ENCODE results near the gene SPNS3.

The SPNS3 gene

GRCh38 chr17:4433515-4434031 is at the start of gene SPNS3:
SPNS3 (plus strand) TSS chr17:4433940; CDS start chr17:4433968, 28 bp downstream.
- ChIA-PET CTCF (no interaction called here), POLR2A (ENCODE audit: low non-redundant PET) (no interaction called here)
- DNase-seq (ENCODE audit: low spot score): no peak
- no peak for TF ChIP-seq CTCF (conservative IDR thresholded peaks at IDR 0.05; ENCODE audit: low read depth)
- no peak within 1 kb of the TSS for H3K27ac ChIP-seq

- POLR2A ChIA-PET (ENCODE audit: low non-redundant PET): interaction anchor here (0.6 kb wide), 1 partner anchor 238 kb away, joined by 3 read pairs; no protein-coding TSS in a partner anchor
- no peak for TF ChIP-seq CTCF (conservative IDR thresholded peaks at IDR 0.05; ENCODE audit: low read depth)
- DNase-seq (ENCODE audit: low spot score): no peak
- CTCF ChIA-PET: no interaction called here
- H3K27ac ChIP-seq: no peak overlapping the region
These were observed 47.3 kb upstream of the SPNS3 start for GRCh38 chr17:4386406-4386805.

GRCh38 chr17:4387137-4387536 is 46.6 kb upstream of the SPNS3 start:
- ChIA-PET POLR2A (ENCODE audit: low non-redundant PET) (interaction anchor here (0.6 kb wide), 1 partner anchor 237 kb away, joined by 3 read pairs; no protein-coding TSS in a partner anchor), CTCF (no interaction called here)
- DNase-seq (ENCODE audit: low spot score): no peak
- no peak overlapping the region for H3K27ac ChIP-seq
- TF ChIP-seq CTCF (conservative IDR thresholded peaks at IDR 0.05; ENCODE audit: low read depth): no peak

- TF ChIP-seq CTCF (conservative IDR thresholded peaks at IDR 0.05; ENCODE audit: low read depth): no peak
- ChIA-PET CTCF (interaction anchor here (0.6 kb wide), 1 partner anchor 21 kb away, joined by 3 read pairs; no protein-coding TSS in a partner anchor), POLR2A (ENCODE audit: low non-redundant PET) (interaction anchor here (0.5 kb wide), 1 partner anchor 53 kb away, joined by 3 read pairs; no protein-coding TSS in a partner anchor)
- no peak for DNase-seq (ENCODE audit: low spot score)
- H3K27ac ChIP-seq: no peak overlapping the region
These were observed 44.7 kb upstream of the SPNS3 start for GRCh38 chr17:4389079-4389478.

- ChIA-PET CTCF (no interaction called here), POLR2A (ENCODE audit: low non-redundant PET) (no interaction called here)
These were observed 39.9 kb upstream of the SPNS3 start for GRCh38 chr17:4393806-4394205.

More at GRCh38 chr17:4393806-4394205, 39.9 kb upstream of the SPNS3 start:
- peak; percentile 89 for DNase-seq (ENCODE audit: low spot score)
- TF ChIP-seq CTCF (conservative IDR thresholded peaks at IDR 0.05; ENCODE audit: low read depth): no peak
- H3K27ac ChIP-seq: peak overlapping the region; percentile 86
